GM06990 (cell line): ENCODE data around the gene FAM234B.

Source experiments
- DNase-seq: peaks from one replicate; pipeline ENCODE4 v3.0.0-alpha.2; 2011; ENCODE audit not compliant: insufficient read length; ENCODE audit errors: extremely low read depth
- H3K27me3 ChIP-seq: replicated peaks from 2 replicates; pipeline ENCODE4 v1.6.0; 2011; ENCODE audit warnings: low read length; ENCODE audit not compliant: control insufficient read depth, insufficient read depth
- H3K36me3 ChIP-seq: 2 replicates; pipeline ENCODE4 v1.5.1; 2011; ENCODE audit warnings: low read length; ENCODE audit not compliant: control insufficient read depth, insufficient read depth
- H3K4me3 ChIP-seq: replicated peaks from 2 replicates; pipeline ENCODE4 v1.5.1; 2011; ENCODE audit warnings: low read depth, mild to moderate bottlenecking, control low read depth, low read length
- CTCF ChIP-seq: IDR thresholded peaks from 2 replicates; pipeline ENCODE4 v1.5.1; 2011; ENCODE audit warnings: low read length, control low read depth, mild to moderate bottlenecking, inconsistent platforms; ENCODE audit not compliant: insufficient read depth, poor library complexity, severe bottlenecking

The FAM234B gene

GRCh38 chr12:13091832-13092231, 47.7 kb downstream of the FAM234B start:
- no peak overlapping the region for H3K4me3 ChIP-seq
- no peaks in the 10 kb centered on the region for H3K36me3 ChIP-seq
- DNase-seq, result no peak
- H3K27me3 ChIP-seq, result no peaks in the 10 kb centered on the region
- no peak for TF ChIP-seq CTCF

- DNase-seq, result no peak
- Histone ChIP-seq H3K27me3 (no peaks in the 10 kb centered on the region), H3K4me3 (no peak overlapping the region), H3K36me3 (no peaks in the 10 kb centered on the region)
- no peak for TF ChIP-seq CTCF
Observed at GRCh38 chr12:13093191-13093847, 49.1 kb downstream of the FAM234B start.

GRCh38 chr12:13093848-13094220, 49.7 kb downstream of the FAM234B start:
- H3K27me3 ChIP-seq, result no peaks in the 10 kb centered on the region
- no peak overlapping the region for H3K4me3 ChIP-seq
- no peak for DNase-seq
- no peak for TF ChIP-seq CTCF
- no peaks in the 10 kb centered on the region for H3K36me3 ChIP-seq

- TF ChIP-seq CTCF, result no peak
- Histone ChIP-seq H3K36me3 (no peaks in the 10 kb centered on the region), H3K27me3 (no peaks in the 10 kb centered on the region), H3K4me3 (no peak overlapping the region)
- no peak for DNase-seq
Observed at GRCh38 chr12:13094367-13094766, 50.2 kb downstream of the FAM234B start.

GRCh38 chr12:13095266-13095995, 51.2 kb downstream of the FAM234B start:
- H3K36me3 ChIP-seq, result no peaks in the 10 kb centered on the region
- H3K4me3 ChIP-seq, result no peak overlapping the region
- TF ChIP-seq CTCF, result no peak
- no peak for DNase-seq
- no peaks in the 10 kb centered on the region for H3K27me3 ChIP-seq
